Jurkat, Clone E6-1 (cell line): Measurements from ENCODE around the gene METTL1.

Experiments
- DNase-seq: peaks from one replicate; pipeline ENCODE4 v3.0.0-alpha.2; 2011; ENCODE audit warnings: low read depth, low spot score
- H3K4me3 ChIP-seq: 2 replicates; pipeline ENCODE4 v1.5.1; 2011; ENCODE audit warnings: mild to moderate bottlenecking, low read length, control low read depth, moderate library complexity

The METTL1 gene

GRCh38 chr12:57757771-57758170, 14.1 kb downstream of the METTL1 start:
- no peak for DNase-seq
- H3K4me3 ChIP-seq: no peak overlapping the region

- peak overlapping the region; percentile 57 for H3K4me3 ChIP-seq
- peak; percentile 51 for DNase-seq
Measured at GRCh38 chr12:57756406-57757341, 15.2 kb downstream of the METTL1 start.

- DNase-seq: no peak
- peak overlapping the region; percentile 57 for H3K4me3 ChIP-seq
Measured at GRCh38 chr12:57755454-57756372, 16.2 kb downstream of the METTL1 start.

GRCh38 chr12:57755194-57755453, 16.8 kb downstream of the METTL1 start:
- peak overlapping the region; percentile 57 for H3K4me3 ChIP-seq
- no peak for DNase-seq

GRCh38 chr12:57754411-57755193, 17.3 kb downstream of the METTL1 start, which contains the start of gene MARCHF9:
Gene MARCHF9, plus strand, starts transcription at chr12:57755103. Its CDS starts 426 bp downstream, at chr12:57755529.
- DNase-seq: peak; percentile 88
- H3K4me3 ChIP-seq: peak within 1 kb of the TSS; percentile 57

GRCh38 chr12:57753756-57754337, 18.1 kb downstream of the METTL1 start:
- peak overlapping the region; percentile 57 for H3K4me3 ChIP-seq

GRCh38 chr12:57752668-57753000, 19.3 kb downstream of the METTL1 start:
- no peak for DNase-seq
- peak overlapping the region; percentile 52 for H3K4me3 ChIP-seq

More at GRCh38 chr12:57753756-57754337, 18.1 kb downstream of the METTL1 start:
- DNase-seq: no peak

GRCh38 chr12:57751788-57752667, 19.9 kb downstream of the METTL1 start, which contains the start of gene CDK4:
Gene CDK4, minus strand, starts transcription at chr12:57752310. Its CDS starts 593 bp downstream, at chr12:57751717.
- peak within 1 kb of the TSS; percentile 98 for H3K4me3 ChIP-seq
- peak; percentile 99 for DNase-seq

GRCh38 chr12:57751432-57751787, 20.5 kb downstream of the METTL1 start:
- peak overlapping the region; percentile 98 for H3K4me3 ChIP-seq
- DNase-seq: no peak

- DNase-seq: no peak
- peak overlapping the region; percentile 98 for H3K4me3 ChIP-seq
Measured at GRCh38 chr12:57750561-57751431, 21.1 kb downstream of the METTL1 start.

- no peak overlapping the region for H3K4me3 ChIP-seq
- no peak for DNase-seq
Measured at GRCh38 chr12:57749061-57749460, 22.8 kb downstream of the METTL1 start.

- no peak overlapping the region for H3K4me3 ChIP-seq
- DNase-seq: no peak
Measured at GRCh38 chr12:57746025-57746424, 25.9 kb downstream of the METTL1 start.

GRCh38 chr12:57745485-57745881, 26.4 kb downstream of the METTL1 start:
- no peak for DNase-seq
- H3K4me3 ChIP-seq: no peak overlapping the region

- no peak for DNase-seq
- H3K4me3 ChIP-seq: no peak within 1 kb of the TSS
Measured at GRCh38 chr12:57744777-57745484, 27.0 kb downstream of the METTL1 start, which contains the start of gene TSPAN31. Gene TSPAN31, plus strand, starts transcription at chr12:57745039. Its CDS starts 116 bp downstream, at chr12:57745155.

- no peak for DNase-seq
- H3K4me3 ChIP-seq: no peak overlapping the region
Measured at GRCh38 chr12:57744194-57744776, 27.6 kb downstream of the METTL1 start.

- no peak overlapping the region for H3K4me3 ChIP-seq
- DNase-seq: no peak
Measured at GRCh38 chr12:57743769-57744168, 28.1 kb downstream of the METTL1 start.
